ENCODE results near the gene PDZD7.

Gene PDZD7

DNA sequence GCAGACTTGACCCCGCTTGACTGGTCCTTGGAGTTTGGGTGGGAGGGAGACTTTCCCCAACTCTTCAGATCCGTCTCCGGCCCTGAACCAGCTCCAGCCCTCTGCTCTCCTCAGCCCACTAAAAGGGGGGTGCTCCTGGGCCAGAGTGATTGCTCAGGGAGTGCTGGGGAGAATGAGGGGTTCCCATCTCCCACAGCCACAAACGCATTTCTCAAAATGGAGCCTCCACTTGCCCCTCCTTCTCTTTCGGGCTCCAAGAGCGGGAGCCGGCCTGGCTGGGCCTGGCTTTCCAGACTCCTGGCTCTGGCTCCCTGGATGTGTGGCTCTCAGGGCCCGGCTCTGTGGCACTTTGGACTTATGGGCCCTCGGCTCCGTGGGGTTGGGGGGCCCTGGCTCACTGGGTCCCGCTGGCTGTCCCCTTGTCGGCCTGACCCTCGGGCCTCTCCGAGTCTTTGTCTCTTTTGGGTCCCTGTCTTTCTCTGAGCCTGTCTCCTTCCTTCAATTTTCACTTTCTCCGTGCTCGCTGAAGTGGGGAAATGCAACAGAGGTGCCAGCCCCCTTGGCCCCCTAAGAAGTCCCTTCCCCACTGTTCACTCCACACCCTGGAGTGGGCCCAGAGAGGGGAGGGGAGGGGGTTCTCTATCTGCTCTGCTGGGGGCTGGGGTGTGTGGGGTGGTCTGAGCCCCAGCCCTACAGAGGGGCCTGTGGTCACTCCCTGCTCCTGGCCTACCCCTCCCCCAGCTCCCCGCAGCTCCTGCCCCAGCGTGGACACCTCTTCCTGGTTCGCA lies 30.6 kb downstream of the PDZD7 start:
- no peak for DNase-seq

DNA sequence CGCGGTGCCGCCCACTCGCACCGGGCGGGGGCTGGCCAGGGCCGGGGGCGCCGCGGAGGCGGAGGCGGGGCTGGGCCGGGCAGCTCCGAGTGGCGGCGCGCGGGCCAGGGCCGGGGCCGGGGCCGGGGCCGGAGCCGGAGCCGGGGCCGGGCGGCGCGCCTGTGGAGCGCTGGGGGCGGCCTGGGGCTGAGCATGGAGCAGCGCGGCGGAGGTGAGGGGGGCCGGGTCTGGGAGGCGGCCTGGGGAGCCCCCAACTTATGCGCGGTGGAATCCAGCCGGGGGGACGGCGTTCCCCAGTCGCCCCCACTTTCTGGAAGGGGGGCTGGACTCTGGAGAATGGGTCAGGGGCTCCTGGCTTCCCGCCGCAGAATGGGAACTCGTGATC lies 31.2 kb downstream of the PDZD7 start, which contains the start of gene LZTS2:
Gene LZTS2, plus strand, starts transcription at position 67 of the 385 bp plus-strand sequence. CDS start 2,731 bp downstream, outside the sequence.
- DNase-seq: no peak

DNA sequence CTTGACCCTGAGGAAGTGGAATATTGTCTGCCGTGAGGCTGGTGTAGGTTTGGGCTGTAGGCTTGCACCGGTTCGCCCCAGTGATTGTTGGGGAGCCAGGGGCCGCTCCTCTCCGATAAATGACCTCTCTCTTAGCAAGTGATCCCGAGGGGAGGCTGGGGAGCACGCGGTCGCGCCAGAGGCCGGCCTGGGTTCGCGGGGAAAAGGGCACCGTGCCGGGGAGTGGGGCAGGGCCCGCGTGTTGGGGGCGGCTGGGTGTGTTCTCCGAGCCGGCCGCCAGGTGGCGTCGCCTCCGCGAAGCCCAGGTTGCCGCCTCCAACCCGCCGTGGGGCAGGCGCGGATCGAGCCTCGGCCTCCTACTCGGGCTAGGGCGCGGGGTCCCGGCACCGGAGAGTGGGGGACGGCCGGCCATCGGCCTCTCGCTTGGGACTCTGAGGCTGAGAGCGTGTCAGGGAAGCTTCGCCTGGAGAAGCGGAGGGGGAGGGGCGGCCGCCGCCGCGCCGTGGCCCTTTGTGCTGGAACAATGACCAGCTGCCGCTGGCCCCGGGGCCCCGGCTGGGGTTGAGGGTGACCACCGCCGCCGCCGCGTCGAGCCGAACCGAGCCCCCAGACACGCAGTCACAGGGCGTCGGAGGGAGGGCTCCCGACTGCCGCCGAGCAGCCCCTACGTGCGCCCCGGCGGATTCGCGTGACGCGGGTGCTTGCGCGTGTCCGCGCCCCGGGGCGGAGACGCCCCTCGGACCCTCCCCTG lies 31.8 kb downstream of the PDZD7 start:
- peak; percentile 67 for DNase-seq

DNA sequence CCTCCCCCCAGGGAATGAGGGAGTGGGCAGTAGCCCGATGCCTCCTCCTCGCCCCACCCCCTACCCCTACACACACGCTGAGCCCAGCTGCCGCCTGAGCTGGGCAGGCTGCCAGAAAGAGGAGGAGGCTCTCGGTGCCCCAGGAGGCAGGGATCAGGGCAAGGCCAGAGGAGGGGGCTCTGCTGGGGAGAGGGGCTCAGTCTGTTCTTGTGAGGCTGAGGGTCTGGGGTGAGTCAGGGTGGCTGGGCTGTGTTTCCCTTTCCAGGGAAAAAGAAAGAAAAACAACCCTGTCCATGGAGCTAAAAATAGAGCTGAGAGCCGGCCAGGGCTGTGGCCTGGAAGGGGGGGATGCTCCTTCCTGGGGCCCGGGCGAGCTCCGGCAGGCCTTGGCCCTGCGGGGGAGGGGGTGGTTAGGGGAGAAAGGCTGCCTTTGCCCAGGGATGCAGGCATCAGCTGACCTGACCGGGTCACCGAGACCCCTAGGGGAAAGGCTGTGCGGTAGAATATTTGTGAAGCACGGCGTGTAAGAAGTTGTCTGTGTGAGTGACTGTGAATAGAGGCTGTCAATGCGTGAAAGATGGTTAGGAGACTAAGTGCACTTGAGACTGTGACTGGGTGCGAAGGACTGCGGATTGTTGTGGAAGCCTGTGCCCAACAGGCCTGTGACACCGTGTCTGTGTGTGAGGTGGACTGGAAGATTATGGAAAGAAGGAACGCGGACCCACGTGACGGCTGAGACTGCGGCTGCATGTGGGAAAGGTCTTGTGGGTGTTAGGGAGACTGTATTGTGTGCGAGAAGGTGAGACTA lies 32.5 kb downstream of the PDZD7 start:
- DNase-seq: peak; percentile 46

DNA sequence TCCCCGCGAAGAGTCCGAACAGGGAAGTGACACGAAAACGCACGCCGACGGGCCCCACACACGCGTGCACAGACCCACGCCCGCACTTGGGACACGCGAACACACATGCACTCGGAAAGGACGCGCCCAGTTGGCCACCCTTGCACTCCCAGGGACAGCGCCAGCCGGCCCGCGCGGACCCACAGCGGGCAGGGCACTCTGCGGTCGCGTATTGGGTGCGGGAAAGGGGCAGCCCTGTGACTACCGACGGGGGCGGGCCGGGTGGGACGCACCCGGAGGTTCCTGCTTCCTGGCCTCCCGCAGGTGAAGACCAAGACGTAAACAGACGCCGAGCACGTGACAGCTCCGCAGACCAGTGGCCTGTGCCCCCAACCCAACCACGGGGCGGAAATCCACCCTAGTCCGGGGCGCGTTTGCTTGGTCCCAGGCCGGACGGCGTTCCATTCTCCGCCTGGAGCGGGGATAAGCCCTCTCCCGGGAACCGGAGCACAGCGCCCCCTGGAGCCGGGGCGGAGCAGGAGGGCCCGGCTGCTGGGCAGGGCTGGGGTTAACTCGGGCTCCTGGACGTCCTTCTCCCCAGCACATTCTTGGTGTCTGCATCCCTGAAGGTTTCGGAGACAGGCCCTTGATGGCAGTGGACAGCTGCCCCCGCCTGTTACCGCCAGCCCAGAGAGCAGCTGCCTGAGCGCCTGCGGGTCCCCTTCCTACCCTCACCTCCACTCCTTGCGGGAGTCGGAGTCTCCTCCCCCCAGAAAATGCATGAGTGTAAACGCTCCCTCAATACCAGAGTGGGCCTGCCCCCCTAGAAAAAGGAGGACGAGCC lies 33.4 kb downstream of the PDZD7 start:
- DNase-seq: peak; percentile 51

DNA sequence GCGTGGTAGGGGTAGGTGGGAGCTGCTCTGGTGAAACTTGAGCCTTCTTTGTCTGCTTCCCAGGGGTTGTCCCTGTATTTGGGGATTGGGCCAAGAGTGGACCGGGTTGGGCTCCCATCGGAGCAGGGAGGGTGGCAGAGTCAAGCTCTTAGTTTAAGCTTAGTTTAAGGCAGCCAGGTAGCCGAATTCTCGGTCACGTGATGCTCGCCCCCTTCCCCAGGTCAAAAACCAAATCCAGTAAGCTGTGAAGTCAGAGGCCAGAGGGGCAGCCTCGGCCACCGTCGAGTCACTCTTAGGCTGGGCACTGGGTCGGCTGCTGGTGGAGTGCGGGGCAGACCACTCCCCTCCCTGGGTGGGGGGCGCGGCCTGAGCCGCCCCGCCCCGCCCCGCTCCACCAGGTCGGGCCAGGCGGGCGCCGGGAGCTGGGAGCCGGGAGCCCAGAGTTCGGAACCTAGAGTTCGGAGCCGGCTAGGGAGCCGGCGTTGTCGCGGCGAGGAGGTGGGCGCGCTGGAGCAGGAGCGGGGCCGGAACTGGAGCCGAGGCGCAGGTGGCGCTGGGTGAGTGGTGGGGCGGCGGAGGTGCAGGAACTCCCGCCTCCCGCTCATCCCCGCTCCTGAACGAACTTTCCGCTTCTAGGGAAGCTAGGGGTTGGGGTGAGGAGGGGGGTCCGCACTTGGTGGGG lies 34.1 kb downstream of the PDZD7 start:
- DNase-seq: no peak

DNA sequence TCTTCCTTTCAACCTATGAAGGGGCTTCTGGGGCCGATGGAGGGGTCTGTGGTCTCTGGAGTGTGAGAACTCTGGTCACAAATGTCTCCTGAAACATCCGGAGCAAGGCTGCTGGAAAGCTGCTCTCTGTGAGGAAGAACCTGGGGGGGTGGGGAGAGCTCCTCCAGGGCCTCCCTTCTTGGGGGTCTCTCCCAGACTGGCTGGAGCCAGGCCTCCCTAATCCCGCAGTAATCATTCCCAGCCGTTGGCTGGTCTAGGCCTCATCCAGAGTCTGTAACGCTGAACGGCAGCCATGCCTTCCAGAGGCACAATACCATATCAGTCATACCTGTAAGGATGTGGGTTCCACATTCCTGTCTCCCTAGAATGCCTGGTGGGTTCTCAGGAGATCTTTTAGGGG lies 35.7 kb downstream of the PDZD7 start:
- DNase-seq: no peak

DNA sequence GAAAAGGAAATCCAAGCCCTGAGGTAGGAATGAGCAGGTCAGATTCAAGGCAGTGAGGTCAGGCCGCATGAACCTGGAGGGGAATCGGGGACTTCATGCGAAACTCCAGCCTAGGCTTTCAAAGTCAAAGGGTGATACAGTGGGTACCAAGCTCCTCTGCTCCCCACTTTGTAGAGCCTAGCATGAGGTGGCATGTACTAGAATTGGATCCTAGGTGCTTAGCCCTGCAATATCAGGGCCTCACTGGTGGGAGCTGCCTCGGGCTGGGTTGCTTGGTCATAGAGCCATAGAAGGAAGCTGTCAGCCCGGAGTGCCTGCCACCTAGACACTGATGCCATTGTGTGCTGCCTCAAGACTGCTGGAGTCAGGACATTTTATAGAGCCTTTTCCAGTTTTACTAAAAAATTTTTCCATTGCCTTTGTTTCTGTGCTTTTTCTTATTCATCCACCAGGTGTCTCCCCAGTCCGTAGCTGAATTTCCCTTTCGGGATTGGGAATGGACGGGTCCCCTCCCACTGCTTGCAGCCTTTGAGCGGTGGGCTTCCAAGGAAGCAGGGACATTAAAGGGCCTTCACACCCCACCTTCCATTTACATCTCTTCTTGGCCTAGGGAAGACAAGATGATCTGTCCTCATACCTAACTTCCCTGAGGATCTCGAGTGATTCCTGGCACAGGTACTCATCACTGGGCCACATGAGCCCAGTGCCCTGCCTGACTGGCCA lies 36.8 kb downstream of the PDZD7 start:
- DNase-seq: no peak

DNA sequence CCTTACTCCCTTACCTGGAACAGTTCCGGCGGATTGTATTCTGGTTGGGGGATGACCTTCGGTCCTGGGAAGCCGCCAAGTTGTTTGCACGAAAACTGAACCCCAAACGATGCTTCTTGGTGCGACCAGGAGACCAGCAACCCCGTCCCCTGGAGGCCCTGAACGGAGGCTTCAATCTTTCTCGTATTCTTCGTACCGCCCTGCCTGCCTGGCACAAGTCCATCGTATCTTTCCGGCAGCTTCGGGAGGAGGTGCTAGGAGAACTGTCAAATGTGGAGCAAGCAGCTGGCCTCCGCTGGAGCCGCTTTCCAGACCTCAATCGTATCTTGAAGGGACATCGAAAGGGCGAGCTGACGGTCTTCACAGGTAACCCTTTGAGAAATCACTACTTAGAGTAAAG lies 41.8 kb downstream of the PDZD7 start:
- DNase-seq: no peak

DNA sequence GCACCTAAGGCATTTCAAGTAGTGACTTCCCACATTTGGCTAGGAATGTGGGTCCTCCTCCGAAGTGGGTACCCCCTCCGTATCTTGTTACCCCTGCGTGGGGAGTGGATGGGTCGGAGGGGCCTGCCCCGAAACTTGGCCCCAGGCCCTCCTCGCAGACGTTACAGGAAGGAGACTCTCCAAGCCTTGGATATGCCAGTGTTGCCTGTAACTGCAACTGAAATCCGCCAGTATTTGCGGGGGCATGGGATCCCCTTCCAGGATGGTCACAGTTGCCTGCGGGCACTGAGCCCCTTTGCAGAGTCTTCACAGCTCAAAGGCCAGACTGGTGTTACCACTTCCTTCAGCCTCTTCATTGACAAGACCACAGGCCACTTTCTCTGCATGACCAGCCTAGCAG lies 42.8 kb downstream of the PDZD7 start:
- DNase-seq: no peak

DNA sequence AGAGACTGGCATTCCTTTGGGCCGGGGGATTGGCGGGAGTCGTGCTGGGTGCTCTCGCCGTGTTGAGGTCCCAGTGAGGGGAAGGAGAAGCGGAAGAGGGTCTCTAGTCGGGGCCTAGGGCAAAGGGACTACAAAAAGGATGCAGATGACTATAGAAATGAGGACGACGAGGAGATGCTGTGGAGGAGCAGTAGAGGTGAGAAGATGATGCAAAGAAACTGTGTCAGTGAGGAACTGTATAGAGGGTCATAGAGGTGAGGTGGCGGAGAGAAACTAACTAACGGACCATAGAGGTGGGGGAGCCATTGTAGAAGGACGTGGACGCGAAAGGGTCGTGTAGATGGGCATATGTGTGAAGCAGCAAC lies 43.3 kb downstream of the PDZD7 start:
- no peak for DNase-seq

DNA sequence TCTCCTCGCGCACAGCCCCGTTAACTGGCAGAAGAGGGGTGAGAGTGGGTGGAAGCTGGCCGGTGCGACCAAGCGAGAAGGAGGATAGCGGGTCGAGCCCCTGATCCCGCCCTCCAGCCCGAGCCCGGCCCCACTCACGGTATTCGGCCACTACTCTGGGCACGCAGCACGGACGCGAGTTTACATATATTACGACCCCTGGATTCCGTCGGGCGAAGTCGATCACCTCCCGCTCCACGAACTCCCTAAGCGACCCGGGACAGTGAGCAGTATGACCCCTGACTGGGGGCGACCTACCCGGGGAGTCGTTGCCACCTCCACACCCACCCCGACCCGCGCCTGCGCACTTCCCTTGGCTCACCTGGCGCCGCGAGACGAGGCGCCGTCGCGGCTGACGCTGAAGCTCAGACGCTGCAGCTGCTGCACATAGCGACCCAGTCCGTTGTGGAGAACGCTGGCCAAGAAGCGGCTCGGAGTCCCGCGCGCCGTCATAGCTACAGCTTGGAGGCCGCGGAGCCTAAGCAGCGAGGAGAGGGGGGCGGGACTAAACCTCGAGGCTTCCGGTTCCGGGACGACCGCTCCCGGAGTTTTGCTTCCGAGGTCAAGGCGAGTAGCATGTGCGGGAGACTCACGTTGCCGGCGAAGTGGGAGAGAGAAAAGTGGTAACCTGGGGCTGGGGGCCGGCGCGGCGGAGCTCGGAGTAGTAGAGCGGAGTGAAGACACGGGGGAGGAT lies 43.8 kb downstream of the PDZD7 start, which contains the start of the genes MRPL43 and TWNK:
Gene MRPL43, minus strand, starts transcription at position 546 of the 733 bp plus-strand sequence. Its CDS starts 54 bp downstream, at position 492.
Gene TWNK, plus strand, starts transcription at position 592 of the 733 bp plus-strand sequence. CDS start 668 bp downstream, outside the sequence.
- DNase-seq: peak; percentile 76

DNA sequence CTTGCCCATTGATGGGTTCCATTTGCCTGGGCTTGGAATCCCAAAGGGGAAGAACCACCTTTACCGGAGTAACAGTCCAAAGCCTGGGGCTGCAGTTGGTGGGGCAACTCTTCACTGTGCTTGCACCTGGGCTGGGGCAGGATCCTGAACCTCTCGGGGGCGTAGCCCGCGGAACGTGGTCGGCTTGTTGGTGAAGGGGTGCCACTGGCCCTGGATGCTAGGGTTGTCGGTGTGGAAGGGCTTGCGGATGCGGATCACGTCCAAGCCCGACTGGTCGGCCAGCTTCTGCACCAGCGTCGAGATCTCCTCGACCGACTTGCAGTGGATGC lies 44.3 kb downstream of the PDZD7 start:
- DNase-seq: no peak

DNA sequence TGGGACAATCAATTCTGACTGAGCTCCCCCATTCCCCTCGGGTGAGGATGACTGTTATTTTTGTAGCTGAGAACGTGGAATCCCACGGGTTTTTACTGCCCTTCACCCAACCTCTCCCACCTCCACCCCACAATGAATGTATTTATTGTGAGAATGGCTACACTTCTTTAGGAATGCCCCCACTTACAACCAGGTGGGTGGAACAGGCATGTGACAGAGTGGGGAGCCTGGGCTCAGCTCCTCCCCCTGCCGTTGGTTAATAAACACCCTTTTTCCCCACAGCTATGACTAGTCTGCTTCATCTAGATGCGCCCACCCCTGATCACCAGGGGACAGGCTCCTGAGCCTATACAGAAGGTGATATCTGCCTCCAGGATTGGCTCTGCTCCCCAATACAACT lies 45.6 kb downstream of the PDZD7 start:
- DNase-seq: no peak

DNA sequence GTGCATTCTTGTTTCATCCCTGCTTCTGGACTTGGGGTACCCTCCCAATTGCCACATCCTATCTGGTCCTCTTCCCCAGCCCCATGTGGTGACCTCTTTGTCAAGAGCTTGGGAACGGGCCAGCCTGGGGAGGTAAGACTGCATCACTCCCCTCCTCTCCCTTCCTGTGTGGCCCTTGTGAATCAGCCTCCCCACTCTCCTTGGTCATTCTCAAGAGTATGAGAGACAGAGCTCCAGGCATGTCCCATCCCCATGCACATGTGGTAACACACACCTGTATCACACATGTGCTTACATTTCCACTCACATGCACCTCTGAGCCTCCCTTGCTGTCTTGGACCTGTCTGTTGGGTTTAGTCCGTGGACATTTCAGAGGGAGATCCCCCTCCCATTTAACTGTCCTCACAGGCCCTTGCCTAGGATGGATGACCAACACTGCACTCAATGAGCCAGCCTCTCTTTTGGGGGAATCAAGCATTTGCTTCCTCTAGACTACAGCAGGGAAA lies 46.2 kb downstream of the PDZD7 start:
- DNase-seq: no peak

DNA sequence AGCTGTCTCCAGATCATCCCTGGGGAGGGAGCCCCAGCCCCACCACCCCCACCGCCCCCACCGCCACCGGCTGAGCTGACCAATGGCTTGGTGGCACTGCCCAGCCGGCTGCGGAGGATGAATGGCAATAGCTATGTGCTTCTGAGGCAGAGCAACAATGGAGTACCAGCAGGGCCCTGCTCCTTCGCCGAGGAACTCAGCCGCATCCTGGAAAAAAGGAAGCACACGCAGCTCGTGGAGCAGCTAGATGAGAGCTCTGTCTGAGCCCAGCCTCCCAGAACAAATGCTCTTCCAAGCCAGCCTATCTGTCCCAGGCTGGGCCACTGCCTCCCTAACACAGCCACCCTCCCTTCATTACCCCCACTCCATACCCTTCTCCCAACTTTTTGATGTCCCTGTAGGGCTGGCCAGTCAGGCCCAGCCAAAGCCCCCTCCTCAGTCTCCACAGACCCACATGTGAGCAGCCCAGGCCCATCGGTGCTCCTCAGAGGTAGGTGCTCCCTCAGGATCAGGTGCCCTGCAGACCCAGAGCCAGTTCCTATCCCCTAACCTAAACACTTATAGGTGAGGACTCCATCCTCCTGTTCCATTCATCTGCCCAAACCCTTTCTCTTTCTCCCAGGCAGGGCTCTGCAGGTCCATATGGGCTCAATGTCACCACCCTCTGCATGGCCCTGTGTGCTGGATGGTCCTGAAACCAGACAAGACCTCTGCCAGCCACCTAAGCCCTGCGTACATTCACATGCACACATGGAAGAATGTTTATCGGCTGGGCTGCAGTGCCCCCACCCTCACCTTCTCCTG lies 46.9 kb downstream of the PDZD7 start:
- no peak for DNase-seq

DNA sequence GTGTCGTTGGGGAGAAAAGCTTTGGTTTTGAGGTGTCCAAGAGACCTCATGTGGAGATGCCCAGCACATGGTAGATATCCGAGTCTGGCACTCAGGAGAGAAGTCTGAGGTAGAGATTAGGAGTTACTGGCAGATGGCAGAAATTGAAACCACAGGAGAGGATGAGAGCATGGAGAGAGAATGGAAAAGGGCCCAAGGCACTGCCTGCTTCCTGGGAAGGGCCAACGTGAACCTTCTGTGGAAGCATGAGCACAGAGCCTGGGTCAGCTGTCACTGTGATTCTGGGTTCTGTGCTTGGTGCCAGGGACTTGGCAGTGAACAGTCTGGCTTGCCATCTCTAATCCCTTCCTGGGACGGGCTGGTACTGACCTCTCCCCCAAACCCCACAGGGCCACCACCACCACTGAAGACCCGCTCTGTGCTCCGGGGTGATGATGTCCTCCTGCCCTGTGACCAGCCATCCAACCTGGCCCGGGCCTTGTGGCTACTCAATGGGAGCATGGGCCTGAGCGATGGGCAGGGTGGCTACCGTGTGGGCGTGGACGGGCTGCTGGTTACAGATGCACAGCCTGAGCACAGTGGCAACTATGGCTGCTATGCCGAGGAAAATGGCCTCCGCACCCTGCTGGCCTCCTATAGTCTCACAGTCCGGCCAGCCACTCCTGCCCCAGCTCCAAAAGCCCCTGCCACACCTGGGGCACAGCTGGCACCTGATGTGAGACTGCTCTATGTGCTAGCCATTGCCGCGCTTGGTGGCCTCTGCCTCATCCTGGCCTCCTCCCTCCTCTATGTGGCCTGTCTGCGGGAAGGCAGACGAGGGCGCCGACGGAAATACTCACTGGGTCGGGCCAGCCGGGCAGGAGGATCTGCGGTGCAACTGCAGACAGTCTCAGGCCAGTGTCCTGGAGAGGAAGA lies 47.8 kb downstream of the PDZD7 start:
- DNase-seq: no peak

DNA sequence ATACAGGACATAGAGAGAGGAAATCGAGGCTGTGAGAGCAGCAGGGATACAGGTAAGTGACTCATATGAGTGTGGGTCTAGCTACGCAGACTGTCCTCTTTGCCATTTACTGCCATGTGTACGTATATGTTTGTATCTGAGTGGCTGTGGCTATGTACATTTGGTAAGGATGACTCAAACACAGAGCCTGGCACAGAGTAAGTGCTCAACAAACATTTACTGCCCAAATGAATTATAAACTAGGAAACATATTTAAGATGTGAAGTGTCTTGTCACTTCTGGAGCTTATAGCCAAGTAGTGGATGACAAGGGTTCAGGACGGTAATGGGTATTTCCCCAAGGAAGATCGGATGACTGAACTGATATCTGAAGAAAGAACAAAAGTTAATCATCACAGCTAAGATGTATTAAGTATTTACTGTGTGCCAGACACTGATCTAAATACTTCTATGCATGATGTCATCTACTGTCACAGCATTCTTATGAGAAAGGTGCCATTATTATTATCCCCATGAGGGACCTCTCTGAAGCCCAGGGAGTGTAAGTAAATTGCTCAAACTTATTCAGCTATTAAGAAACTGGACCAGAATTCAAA lies 49.7 kb downstream of the PDZD7 start:
- DNase-seq: no peak
